Osteocyte (in vitro differentiated cells): ENCODE measurements around the gene KCNIP3. TPM values are rescaled to one million over a fixed set of nuclear protein-coding genes. Genes with fewer than 3 reads are reported as not detected.

Source experiments
- DNase-seq: peaks from one replicate; pipeline ENCODE4 v3.0.0; 2021; ENCODE audit warnings: mixed read lengths; ENCODE audit not compliant: unreplicated experiment; ENCODE audit errors: extremely low spot score
- H3K27ac Mint-ChIP-seq: one replicate; pipeline ENCODE4 v1.8.0; 2021; ENCODE audit warnings: mild to moderate bottlenecking, mixed read lengths; ENCODE audit not compliant: unreplicated experiment
- H3K27me3 Mint-ChIP-seq: one replicate; pipeline ENCODE4 v1.8.0; 2021; ENCODE audit warnings: mixed read lengths; ENCODE audit not compliant: unreplicated experiment
- H3K36me3 Mint-ChIP-seq: one replicate; pipeline ENCODE4 v1.8.0; 2021; ENCODE audit warnings: mixed read lengths; ENCODE audit not compliant: unreplicated experiment
- H3K4me1 Mint-ChIP-seq: one replicate; pipeline ENCODE4 v1.8.0; 2021; ENCODE audit warnings: mixed read lengths; ENCODE audit not compliant: unreplicated experiment
- H3K4me3 Mint-ChIP-seq: one replicate; pipeline ENCODE4 v1.8.0; 2021; ENCODE audit warnings: mild to moderate bottlenecking, moderate library complexity, mixed read lengths; ENCODE audit not compliant: unreplicated experiment
- H3K9me3 Mint-ChIP-seq: one replicate; pipeline ENCODE4 v1.8.0; 2021; ENCODE audit warnings: mixed read lengths; ENCODE audit not compliant: unreplicated experiment
- total RNA-seq: library from RNA; stranded (reverse); gene quantifications from 2 replicates; pipeline ENCODE4 v1.2.1, GENCODE V29; 2021
- TF ChIP-seq, protein P1 (sequence below): fragments of 200-600 bp; sonication (generic); IDR thresholded peaks from 2 replicates; pipeline ENCODE4 v1.5.0; 2021; ENCODE audit warnings: antibody characterized with exemption, mild to moderate bottlenecking, moderate library complexity

KCNIP3 gene
- total RNA-seq, 1 donor from 2014 or later, result 1.4 TPM

DNA sequence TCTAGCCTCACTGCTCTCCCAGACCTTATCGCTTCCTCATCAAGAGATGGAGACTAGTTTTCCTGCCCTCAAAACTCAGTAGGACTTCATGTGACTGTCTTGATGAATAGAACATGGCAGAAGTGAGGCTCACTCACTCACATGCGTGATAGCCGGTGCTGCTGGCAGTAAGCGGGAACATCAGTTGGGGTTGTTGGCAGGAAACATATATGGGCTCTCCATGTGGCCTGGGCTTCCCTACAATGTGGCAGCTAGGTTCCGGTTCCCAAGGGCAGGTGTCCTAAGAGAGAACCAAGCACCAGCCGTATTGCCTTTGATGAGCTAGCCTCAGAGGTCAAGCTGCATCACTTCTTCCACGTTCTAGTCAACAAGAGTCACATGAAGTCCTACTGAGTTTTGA lies 90.2 kb downstream of the KCNIP3 start:
- DNase-seq, result peak; percentile 69
- H3K27me3 Mint-ChIP-seq, result peaks cover 2% of the 10 kb centered on the region
- TF ChIP-seq, protein P1, sequence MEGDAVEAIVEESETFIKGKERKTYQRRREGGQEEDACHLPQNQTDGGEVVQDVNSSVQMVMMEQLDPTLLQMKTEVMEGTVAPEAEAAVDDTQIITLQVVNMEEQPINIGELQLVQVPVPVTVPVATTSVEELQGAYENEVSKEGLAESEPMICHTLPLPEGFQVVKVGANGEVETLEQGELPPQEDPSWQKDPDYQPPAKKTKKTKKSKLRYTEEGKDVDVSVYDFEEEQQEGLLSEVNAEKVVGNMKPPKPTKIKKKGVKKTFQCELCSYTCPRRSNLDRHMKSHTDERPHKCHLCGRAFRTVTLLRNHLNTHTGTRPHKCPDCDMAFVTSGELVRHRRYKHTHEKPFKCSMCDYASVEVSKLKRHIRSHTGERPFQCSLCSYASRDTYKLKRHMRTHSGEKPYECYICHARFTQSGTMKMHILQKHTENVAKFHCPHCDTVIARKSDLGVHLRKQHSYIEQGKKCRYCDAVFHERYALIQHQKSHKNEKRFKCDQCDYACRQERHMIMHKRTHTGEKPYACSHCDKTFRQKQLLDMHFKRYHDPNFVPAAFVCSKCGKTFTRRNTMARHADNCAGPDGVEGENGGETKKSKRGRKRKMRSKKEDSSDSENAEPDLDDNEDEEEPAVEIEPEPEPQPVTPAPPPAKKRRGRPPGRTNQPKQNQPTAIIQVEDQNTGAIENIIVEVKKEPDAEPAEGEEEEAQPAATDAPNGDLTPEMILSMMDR, result no peak
- H3K4me1 Mint-ChIP-seq, result peaks cover 7% of the 10 kb centered on the region
- no peak overlapping the region for H3K27ac Mint-ChIP-seq
- no peaks in the 10 kb centered on the region for H3K9me3 Mint-ChIP-seq
- no peak overlapping the region for H3K4me3 Mint-ChIP-seq
- no peaks in the 10 kb centered on the region for H3K36me3 Mint-ChIP-seq

DNA sequence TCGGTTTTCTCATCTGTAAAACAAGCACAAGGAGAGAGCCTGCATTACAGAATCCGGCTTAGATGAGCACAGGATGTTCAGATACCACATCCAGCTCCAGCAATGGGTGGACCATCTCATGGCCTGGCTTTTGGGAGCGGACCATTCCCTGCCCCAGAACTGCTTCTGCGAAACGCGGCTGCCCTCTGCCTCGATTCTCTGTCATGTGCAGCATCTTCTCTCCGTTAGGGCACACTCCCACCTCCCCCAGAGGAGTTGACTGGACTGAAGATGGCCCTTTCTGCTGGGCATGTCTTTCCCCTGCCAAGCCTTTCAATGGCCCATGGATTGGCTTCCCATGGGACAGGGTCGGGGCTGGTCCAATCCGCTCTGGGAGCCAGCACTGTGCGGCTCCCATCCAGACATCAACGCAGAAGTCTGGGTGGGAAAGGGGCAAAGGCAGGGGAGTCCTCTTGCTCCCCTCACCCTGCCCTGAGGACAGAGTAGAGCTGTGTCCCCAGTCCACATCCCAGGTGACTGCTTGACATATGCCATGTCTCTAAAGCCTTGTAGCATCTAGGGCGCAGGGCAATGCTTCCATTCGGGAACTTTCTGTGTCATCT lies 91.0 kb downstream of the KCNIP3 start:
- DNase-seq, result peak; percentile 78
- Mint-ChIP-seq H3K36me3 (no peaks in the 10 kb centered on the region), H3K4me3 (no peak overlapping the region), H3K9me3 (no peaks in the 10 kb centered on the region), H3K4me1 (peaks cover 7% of the 10 kb centered on the region), H3K27ac (no peak overlapping the region), H3K27me3 (peaks cover 2% of the 10 kb centered on the region)
- TF ChIP-seq, protein P1, result no peak

DNA sequence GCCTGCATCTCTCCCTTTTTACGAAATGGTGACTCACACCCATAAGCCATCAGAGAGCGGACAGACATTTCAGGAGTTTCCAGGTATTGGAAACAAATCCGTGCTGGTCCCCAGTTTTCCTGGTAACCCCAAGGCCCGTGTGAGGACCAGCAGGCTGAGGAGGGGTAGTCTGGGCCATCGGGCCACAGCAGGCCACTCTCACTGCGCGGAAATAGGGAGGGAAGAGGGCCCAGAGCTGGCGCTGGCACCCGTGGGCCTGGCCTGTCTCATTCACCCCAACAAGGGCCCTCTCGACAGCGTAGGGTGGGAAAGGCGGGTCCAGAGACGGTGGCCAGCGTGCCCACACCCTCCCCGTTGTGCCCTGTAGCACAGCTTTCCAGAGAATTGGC lies 91.7 kb downstream of the KCNIP3 start:
- H3K4me3 Mint-ChIP-seq, result no peak overlapping the region
- DNase-seq, result no peak
- H3K4me1 Mint-ChIP-seq, result peaks cover 7% of the 10 kb centered on the region
- H3K27ac Mint-ChIP-seq, result no peak overlapping the region
- TF ChIP-seq, protein P1, result no peak
- H3K9me3 Mint-ChIP-seq, result no peaks in the 10 kb centered on the region
- peaks cover 2% of the 10 kb centered on the region for H3K27me3 Mint-ChIP-seq
- no peaks in the 10 kb centered on the region for H3K36me3 Mint-ChIP-seq

DNA sequence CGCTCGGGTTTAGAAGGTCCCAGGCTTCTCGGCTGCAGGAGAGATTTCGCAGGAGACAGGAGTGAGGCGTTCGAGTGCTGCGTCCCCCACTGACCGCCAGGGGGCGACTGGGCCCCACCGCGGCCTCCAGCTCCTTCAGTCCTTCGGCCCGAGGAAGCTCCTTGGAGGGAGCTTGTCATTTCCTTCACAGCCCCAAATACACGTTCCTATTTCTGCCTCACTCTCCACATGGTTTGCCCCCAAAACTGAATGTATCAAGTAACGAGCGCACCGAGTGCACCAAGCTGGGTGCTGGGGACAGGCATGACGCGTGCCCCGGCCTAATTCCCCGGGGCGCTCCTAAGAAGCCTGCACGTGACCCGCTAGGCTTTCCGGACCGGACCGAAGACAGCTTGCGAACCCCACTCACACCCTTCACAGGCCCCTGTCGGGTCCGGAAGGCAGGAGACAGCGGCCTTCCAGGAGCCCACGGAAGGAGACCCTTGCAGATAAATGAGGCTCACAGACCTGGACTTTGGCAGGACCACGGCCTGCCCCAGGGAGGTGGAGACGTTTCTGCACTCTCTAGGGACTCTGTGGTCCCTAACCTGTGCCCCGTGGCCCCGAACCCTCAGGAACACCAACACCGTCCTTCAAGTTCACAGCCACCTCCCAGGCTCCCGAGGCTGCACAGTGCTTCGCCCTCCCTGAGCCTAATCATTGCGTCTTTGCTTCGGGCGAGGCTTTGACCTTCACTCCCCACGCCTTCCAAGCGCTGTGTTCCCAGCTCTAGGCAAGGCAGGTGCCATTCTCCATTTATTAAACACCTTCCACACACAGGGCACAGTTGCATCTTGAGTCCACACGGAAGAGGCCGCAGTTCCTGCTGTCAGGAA lies 92.3 kb downstream of the KCNIP3 start:
- DNase-seq, result no peak
- Mint-ChIP-seq H3K4me3 (no peak overlapping the region), H3K36me3 (no peaks in the 10 kb centered on the region), H3K27me3 (peaks cover 2% of the 10 kb centered on the region), H3K27ac (no peak overlapping the region), H3K9me3 (no peaks in the 10 kb centered on the region), H3K4me1 (peaks cover 5% of the 10 kb centered on the region)
- TF ChIP-seq, protein P1, result peak; percentile 81

DNA sequence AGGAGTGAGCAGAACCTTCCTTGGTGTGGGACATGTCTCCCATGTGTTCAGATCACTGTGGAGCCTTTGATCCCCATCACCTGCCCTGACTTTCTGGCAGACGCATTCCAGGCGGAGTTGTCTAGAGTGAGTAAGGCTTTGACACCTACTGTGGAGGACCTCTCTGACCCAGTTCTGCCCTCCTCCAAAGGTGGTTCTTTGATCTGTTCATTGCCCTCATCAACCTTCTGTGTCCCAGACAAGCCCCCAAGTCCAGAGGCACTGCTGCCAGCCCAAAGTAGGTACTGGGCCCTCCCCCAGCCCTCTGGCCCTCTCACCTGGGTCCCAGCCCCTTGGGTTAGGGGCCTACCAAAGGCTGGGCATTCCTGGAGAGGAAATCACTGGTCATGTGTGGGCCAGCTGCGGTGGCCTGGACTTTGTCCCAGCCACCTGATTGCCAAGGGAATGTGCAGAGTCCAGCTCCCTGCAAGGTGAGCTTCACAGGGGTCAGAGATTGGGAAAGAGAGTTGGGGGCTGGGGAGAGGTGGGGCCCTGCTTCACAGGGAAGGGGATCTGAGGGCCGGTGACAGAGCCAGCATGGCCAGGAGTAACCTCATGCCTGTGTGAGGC lies 93.2 kb downstream of the KCNIP3 start:
- no peak for DNase-seq
- H3K4me1 Mint-ChIP-seq, result no peaks in the 10 kb centered on the region
- no peak overlapping the region for H3K27ac Mint-ChIP-seq
- no peaks in the 10 kb centered on the region for H3K36me3 Mint-ChIP-seq
- no peaks in the 10 kb centered on the region for H3K9me3 Mint-ChIP-seq
- peaks cover 2% of the 10 kb centered on the region for H3K27me3 Mint-ChIP-seq
- TF ChIP-seq, protein P1, result no peak
- no peak overlapping the region for H3K4me3 Mint-ChIP-seq
